GM12878 (cell line): ENCODE data around the gene BDH1. TPM values are rescaled to one million over a fixed set of nuclear protein-coding genes. Genes with fewer than 3 reads are reported as not detected.

Experiments used
- ATAC-seq: fragments of 200-7000 bp; cut with Tn5 transposase; 3 replicates; pipeline ENCODE4 v1.9.1; 2020; ENCODE audit warnings: mild to moderate bottlenecking, moderate library complexity
- BruUV-seq: library from RNA; stranded (reverse); fragments of 400-500 nt; replicated peaks from 2 replicates; lab custom pipeline; 2021; lab: Mats Ljungman, UMichigan
- CTCF ChIA-PET: fragments of 300-600 bp; sonication (Branson Sonifier 250); formaldehyde crosslinking; extraction: SDS; loops from one replicate; lab custom pipeline; 2021; ENCODE audit warnings: inconsistent platforms; lab: Yijun Ruan, JAX
- POLR2A ChIA-PET: fragments of 350-600 bp; formaldehyde crosslinking; extraction: SDS; loops from one replicate; lab custom pipeline; 2021; ENCODE audit warnings: inconsistent platforms; lab: Charles Lee
- RAD21 ChIA-PET: fragments of 300-600 bp; sonication (Branson Sonifier 250); formaldehyde crosslinking; loops from one replicate; lab custom pipeline; 2023; ENCODE audit warnings: antibody characterized with exemption; ENCODE audit not compliant: unreplicated experiment; lab: Charles Lee
- SMC1A ChIA-PET: fragments of 300-600 bp; sonication (Branson Sonifier 250); formaldehyde crosslinking; loops from one replicate; lab custom pipeline; 2023; ENCODE audit not compliant: unreplicated experiment, uncharacterized antibody; lab: Charles Lee
- DNase-seq: peaks from one replicate; pipeline ENCODE4 v3.0.0-alpha.2; 2011; ENCODE audit warnings: low read depth, low spot score
- FAIRE-seq: peaks from 3 replicates; lab custom pipeline; 2011; peaks lifted over from hg19 to GRCh38; lab: Jason Lieb, UNC
- H2AFZ ChIP-seq: 2 replicates; pipeline ENCODE4 v1.6.0; 2011; ENCODE audit warnings: low read depth, low read length, control low read depth; ENCODE audit not compliant: control insufficient read depth
- H3K27ac ChIP-seq: 2 replicates; pipeline ENCODE4 v1.5.1; 2011; ENCODE audit warnings: control low read depth; ENCODE audit not compliant: control insufficient read depth, insufficient read depth
- H3K27me3 ChIP-seq, 2 experiments: replicated peaks in 1 of 2; 2 replicates each; pipeline versions ENCODE4 v1.6.0 to v1.6.1; 2011; ENCODE audit warnings: low read length in 1 of 2; ENCODE audit not compliant: control insufficient read depth in 2 of 2, insufficient read depth in 2 of 2
- H3K36me3 ChIP-seq, 2 experiments: 2 replicates each; pipeline ENCODE4 v1.5.1; 2011; ENCODE audit warnings: low read length in 1 of 2; ENCODE audit not compliant: control insufficient read depth in 2 of 2, insufficient read depth in 2 of 2
- H3K4me1 ChIP-seq: 2 replicates; pipeline ENCODE4 v1.6.1; 2011; ENCODE audit warnings: mild to moderate bottlenecking, low read length, moderate library complexity, mixed read lengths; ENCODE audit not compliant: control insufficient read depth, insufficient read depth
- H3K4me2 ChIP-seq: 2 replicates; pipeline ENCODE4 v1.6.0; 2011; ENCODE audit warnings: control low read depth; ENCODE audit not compliant: control insufficient read depth, insufficient read depth
- H3K4me3 ChIP-seq: fragments of 200-600 bp; sonication (generic); 2 replicates; pipeline ENCODE4 v1.5.1; 2016
- H3K79me2 ChIP-seq: 2 replicates; pipeline ENCODE4 v1.6.0; 2011; ENCODE audit warnings: low read length; ENCODE audit not compliant: control insufficient read depth, insufficient read depth
- H3K9ac ChIP-seq: 2 replicates; pipeline ENCODE4 v1.8.0; 2011; ENCODE audit warnings: low read length, control low read depth, mixed read lengths; ENCODE audit not compliant: control insufficient read depth, insufficient read depth
- H3K9me3 ChIP-seq: replicated peaks from 3 replicates; pipeline ENCODE4 v1.5.1; 2011; ENCODE audit warnings: mild to moderate bottlenecking, low read length; ENCODE audit not compliant: control insufficient read depth, insufficient read depth
- H4K20me1 ChIP-seq: 2 replicates; pipeline ENCODE4 v1.6.0; 2011; ENCODE audit not compliant: control insufficient read depth, insufficient read depth
- BACH1 ChIP-seq: fragments of 450-650 bp; IDR thresholded peaks from 2 replicates; pipeline ENCODE4 v1.6.1; 2017; ENCODE audit warnings: mild to moderate bottlenecking, borderline replicate concordance
- CREM ChIP-seq: IDR thresholded peaks from 2 replicates; pipeline ENCODE4 v1.6.1; 2014; ENCODE audit warnings: antibody characterized with exemption, low read depth
- FOS ChIP-seq: IDR thresholded peaks from 3 replicates; pipeline ENCODE4 v1.6.1; 2011; ENCODE audit warnings: borderline replicate concordance; ENCODE audit not compliant: insufficient read length; ENCODE audit errors: extremely low read depth
- KLF5 ChIP-seq: fragments of 450-650 bp; IDR thresholded peaks from 2 replicates; pipeline ENCODE4 v1.6.1; 2014; ENCODE audit warnings: mild to moderate bottlenecking; ENCODE audit not compliant: partially characterized antibody
- POLR2AphosphoS2 ChIP-seq: IDR thresholded peaks from 2 replicates; pipeline ENCODE4 v1.6.1; 2011; ENCODE audit warnings: low read depth, mild to moderate bottlenecking, low read length, improper control_type of control experiment, moderate library complexity
- RBBP5 ChIP-seq: fragments of 200-600 bp; sonication (generic); conservative IDR thresholded peaks from 2 replicates; pipeline ENCODE4 v1.6.1; 2016
- RFX5 ChIP-seq: IDR thresholded peaks from 2 replicates; pipeline ENCODE4 v1.6.1; 2011; ENCODE audit warnings: low read depth, low read length, improper control_type of control experiment
- RUNX3 ChIP-seq: IDR thresholded peaks from 2 replicates; pipeline ENCODE4 v1.6.1; 2012; ENCODE audit warnings: low read length, inconsistent platforms
- USF1 ChIP-seq: IDR thresholded peaks from 2 replicates; pipeline ENCODE4 v1.6.1; 2011; ENCODE audit warnings: borderline replicate concordance, low read depth, mild to moderate bottlenecking, moderate library complexity, mixed read lengths, low read length; ENCODE audit not compliant: insufficient read depth; ENCODE audit errors: extremely low read length
- WGBS: methylation state at CpG from one replicate; pipeline ENCODE4 v1.1.6; 2016; ENCODE audit warnings: low lambda C conversion rate; ENCODE audit not compliant: insufficient replicate concordance, insufficient coverage; ENCODE audit errors: missing lambda C conversion rate; 5-methylcytosine and 5-hydroxymethylcytosine counted together
- in situ Hi-C: fragments of 300-500 bp; cut with MboI; formaldehyde crosslinking; loops from 9 replicates; pipeline ENCODE4 v1.14.3; 2018; ENCODE audit warnings: mixed read lengths
- intact Hi-C: fragments of 100-400 bp; cut with micrococcal nuclease; formaldehyde crosslinking; loops from one replicate; pipeline ENCODE4 v1.14.2; 2022; ENCODE audit not compliant: unreplicated experiment
- polyA plus RNA-seq, 11 experiments: library from polyadenylated mRNA; depleted of rRNA in 4 of 11; unstranded in 6 of 11; stranded (reverse) in 5 of 11; fragments of >200 nt; fragmentation: Nextera tagmentation in 4 of 11; fragmentation: Illumina TruSeq in 1 of 11; extraction: Ambion mirVana in 4 of 11; extraction: Trizol in 1 of 11; gene quantifications; 1 replicate in 1 of 11; 2 replicates in 10 of 11; pipeline versions ENCODE4 v1.2.1 to v1.2.3, GENCODE V29; 2011 to 2016; ENCODE audit warnings: inconsistent platforms in 2 of 11, missing spikeins in 2 of 11, low read depth in 1 of 11
- total RNA-seq, 4 experiments: library from RNA; depleted of rRNA in 3 of 4; stranded (reverse); fragments of >200 nt in 3 of 4; fragmentation: Illumina TruSeq in 1 of 4; extraction: Trizol in 1 of 4; gene quantifications; 2 replicates each; pipeline versions ENCODE4 v1.2.1 to v1.2.3, GENCODE V29; 2013 to 2021
- TF ChIP-seq, protein P1 (sequence below): IDR thresholded peaks from 2 replicates; pipeline ENCODE4 v1.6.1; 2011; ENCODE audit warnings: mild to moderate bottlenecking, low read depth, low read length, moderate library complexity; ENCODE audit not compliant: insufficient replicate concordance
- TF ChIP-seq, protein P2 (sequence below): fragments of 450-650 bp; IDR thresholded peaks from 2 replicates; pipeline ENCODE4 v1.6.1; 2017; ENCODE audit warnings: mild to moderate bottlenecking, moderate library complexity

The BDH1 gene
- total and polyA plus RNA-seq, 10 of the 15 experiments (the other 5 are each of a cell fraction or from before 2014, with no cell fraction given): 11.3 to 84.5 (median 60.3) TPM

- WGBS: 86% methylated on average over 10 of the region's 10 CpGs
- no TSS peak for BruUV-seq
- RAD21 ChIA-PET: no interaction called here
- CTCF ChIA-PET: interaction anchor here (1.7 kb wide), 1 partner anchor 53 kb away, joined by 4 read pairs; no protein-coding TSS in a partner anchor
- no peak overlapping the region for H3K27ac ChIP-seq
- in situ Hi-C loops: no loop called here
- no peaks in the 10 kb centered on the region for H4K20me1 ChIP-seq
- TF ChIP-seq RUNX3 (no peak), FOS (no peak), CREM (no peak), KLF5 (no peak), USF1 (no peak), BACH1 (no peak), RBBP5 (no peak), RFX5 (no peak), POLR2AphosphoS2 (no peak)
- TF ChIP-seq, protein P1, sequence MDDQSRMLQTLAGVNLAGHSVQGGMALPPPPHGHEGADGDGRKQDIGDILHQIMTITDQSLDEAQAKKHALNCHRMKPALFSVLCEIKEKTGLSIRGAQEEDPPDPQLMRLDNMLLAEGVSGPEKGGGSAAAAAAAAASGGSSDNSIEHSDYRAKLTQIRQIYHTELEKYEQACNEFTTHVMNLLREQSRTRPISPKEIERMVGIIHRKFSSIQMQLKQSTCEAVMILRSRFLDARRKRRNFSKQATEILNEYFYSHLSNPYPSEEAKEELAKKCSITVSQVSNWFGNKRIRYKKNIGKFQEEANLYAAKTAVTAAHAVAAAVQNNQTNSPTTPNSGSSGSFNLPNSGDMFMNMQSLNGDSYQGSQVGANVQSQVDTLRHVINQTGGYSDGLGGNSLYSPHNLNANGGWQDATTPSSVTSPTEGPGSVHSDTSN: no peak
- TF ChIP-seq, protein P2, sequence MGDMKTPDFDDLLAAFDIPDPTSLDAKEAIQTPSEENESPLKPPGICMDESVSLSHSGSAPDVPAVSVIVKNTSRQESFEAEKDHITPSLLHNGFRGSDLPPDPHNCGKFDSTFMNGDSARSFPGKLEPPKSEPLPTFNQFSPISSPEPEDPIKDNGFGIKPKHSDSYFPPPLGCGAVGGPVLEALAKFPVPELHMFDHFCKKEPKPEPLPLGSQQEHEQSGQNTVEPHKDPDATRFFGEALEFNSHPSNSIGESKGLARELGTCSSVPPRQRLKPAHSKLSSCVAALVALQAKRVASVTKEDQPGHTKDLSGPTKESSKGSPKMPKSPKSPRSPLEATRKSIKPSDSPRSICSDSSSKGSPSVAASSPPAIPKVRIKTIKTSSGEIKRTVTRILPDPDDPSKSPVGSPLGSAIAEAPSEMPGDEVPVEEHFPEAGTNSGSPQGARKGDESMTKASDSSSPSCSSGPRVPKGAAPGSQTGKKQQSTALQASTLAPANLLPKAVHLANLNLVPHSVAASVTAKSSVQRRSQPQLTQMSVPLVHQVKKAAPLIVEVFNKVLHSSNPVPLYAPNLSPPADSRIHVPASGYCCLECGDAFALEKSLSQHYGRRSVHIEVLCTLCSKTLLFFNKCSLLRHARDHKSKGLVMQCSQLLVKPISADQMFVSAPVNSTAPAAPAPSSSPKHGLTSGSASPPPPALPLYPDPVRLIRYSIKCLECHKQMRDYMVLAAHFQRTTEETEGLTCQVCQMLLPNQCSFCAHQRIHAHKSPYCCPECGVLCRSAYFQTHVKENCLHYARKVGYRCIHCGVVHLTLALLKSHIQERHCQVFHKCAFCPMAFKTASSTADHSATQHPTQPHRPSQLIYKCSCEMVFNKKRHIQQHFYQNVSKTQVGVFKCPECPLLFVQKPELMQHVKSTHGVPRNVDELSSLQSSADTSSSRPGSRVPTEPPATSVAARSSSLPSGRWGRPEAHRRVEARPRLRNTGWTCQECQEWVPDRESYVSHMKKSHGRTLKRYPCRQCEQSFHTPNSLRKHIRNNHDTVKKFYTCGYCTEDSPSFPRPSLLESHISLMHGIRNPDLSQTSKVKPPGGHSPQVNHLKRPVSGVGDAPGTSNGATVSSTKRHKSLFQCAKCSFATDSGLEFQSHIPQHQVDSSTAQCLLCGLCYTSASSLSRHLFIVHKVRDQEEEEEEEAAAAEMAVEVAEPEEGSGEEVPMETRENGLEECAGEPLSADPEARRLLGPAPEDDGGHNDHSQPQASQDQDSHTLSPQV: no peak
- no peaks in the 10 kb centered on the region for H3K79me2 ChIP-seq
- H3K36me3 ChIP-seq: peaks cover 4 to 7% of the 10 kb centered on the region in 2 experiments; a peak in 3 of 4 replicates
- ATAC-seq: no peak
- intact Hi-C loops: no loop called here
- H3K4me1 ChIP-seq: no peaks in the 10 kb centered on the region
- no peak for DNase-seq
- no peak for FAIRE-seq
- H3K4me3 ChIP-seq: no peak overlapping the region
- no peaks in the 10 kb centered on the region for H3K27me3 ChIP-seq
- no peak overlapping the region for H2AFZ ChIP-seq
- H3K9ac ChIP-seq: no peak overlapping the region
- H3K4me2 ChIP-seq: no peak overlapping the region
- SMC1A ChIA-PET: no interaction called here
- H3K9me3 ChIP-seq: no peaks in the 10 kb centered on the region
- POLR2A ChIA-PET: no interaction called here
Observed at GRCh38 chr3:197546307-197547085, 9.3 kb downstream of the BDH1 start.
